Brain microvascular endothelial cell (primary cell): Measurements from ENCODE around the gene CCL13.

ENCODE experiments used
- DNase-seq: peaks from one replicate; pipeline ENCODE4 v3.0.0-alpha.2; 2020
- H3K27ac ChIP-seq: fragments of 250-450 bp; sonication (Bioruptor Pico); 2 replicates; pipeline ENCODE4 v1.5.1; 2020; ENCODE audit warnings: mild to moderate bottlenecking, moderate library complexity
- H3K27me3 ChIP-seq: fragments of 250-450 bp; sonication (Bioruptor Pico); replicated peaks from 2 replicates; pipeline ENCODE4 v1.5.1; 2020; ENCODE audit warnings: mild to moderate bottlenecking
- H3K36me3 ChIP-seq: fragments of 250-450 bp; sonication (Bioruptor Pico); replicated peaks from 2 replicates; pipeline ENCODE4 v1.5.1; 2020; ENCODE audit warnings: mild to moderate bottlenecking
- H3K4me3 ChIP-seq: 2 replicates; pipeline ENCODE4 v1.5.1; 2011; ENCODE audit warnings: low read depth, mild to moderate bottlenecking, control low read depth, low read length, moderate library complexity
- in situ Hi-C: cut with HindIII; loops from 2 replicates; pipeline ENCODE4 v1.10.0; 2017; ENCODE audit warnings: low sequenced_read_pairs, low pct_ligation_motif_present
- TF ChIP-seq, protein P1 (sequence below): IDR thresholded peaks from 2 replicates; pipeline ENCODE4 v1.5.1; 2011; ENCODE audit warnings: low read depth, mild to moderate bottlenecking, moderate library complexity, low read length, control low read depth, inconsistent platforms; ENCODE audit errors: missing control alignments

CCL13 gene

DNA sequence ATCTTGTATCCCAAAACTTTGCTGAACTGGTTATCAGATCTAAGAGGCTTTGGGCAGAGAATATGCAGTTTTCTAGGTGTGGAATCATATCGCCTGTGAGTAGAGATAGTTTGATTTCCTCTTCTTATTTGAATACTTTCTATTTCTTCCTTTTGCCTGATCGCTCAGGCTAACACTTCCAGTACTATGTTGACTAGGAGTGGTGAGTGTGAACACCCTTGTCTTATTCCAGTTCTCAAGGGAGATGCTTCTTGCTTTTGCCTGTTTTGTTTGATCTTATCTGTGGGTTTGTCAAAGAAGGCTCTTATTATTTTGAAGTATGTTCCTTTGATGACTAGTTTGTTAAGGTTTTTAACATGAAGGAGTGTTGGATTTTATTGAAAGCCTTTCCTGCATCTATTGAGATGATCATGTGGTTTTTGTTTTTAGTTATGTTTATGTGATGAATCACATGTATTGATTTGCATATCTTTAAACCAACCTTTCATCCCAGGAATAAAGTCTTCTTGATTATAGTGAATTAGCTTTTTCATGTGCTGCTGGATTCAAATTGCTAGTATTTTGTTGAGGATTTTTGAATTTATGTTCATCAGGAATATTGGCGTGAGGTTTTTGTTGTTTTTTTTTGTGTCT is 17.0 kb upstream of the CCL13 start:
- no peaks in the 10 kb centered on the region for H3K36me3 ChIP-seq
- TF ChIP-seq, protein P1, sequence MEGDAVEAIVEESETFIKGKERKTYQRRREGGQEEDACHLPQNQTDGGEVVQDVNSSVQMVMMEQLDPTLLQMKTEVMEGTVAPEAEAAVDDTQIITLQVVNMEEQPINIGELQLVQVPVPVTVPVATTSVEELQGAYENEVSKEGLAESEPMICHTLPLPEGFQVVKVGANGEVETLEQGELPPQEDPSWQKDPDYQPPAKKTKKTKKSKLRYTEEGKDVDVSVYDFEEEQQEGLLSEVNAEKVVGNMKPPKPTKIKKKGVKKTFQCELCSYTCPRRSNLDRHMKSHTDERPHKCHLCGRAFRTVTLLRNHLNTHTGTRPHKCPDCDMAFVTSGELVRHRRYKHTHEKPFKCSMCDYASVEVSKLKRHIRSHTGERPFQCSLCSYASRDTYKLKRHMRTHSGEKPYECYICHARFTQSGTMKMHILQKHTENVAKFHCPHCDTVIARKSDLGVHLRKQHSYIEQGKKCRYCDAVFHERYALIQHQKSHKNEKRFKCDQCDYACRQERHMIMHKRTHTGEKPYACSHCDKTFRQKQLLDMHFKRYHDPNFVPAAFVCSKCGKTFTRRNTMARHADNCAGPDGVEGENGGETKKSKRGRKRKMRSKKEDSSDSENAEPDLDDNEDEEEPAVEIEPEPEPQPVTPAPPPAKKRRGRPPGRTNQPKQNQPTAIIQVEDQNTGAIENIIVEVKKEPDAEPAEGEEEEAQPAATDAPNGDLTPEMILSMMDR: no peak
- H3K4me3 ChIP-seq: no peak overlapping the region
- no peak for DNase-seq
- H3K27ac ChIP-seq: no peak overlapping the region
- in situ Hi-C loops: no loop called here
- no peaks in the 10 kb centered on the region for H3K27me3 ChIP-seq

DNA sequence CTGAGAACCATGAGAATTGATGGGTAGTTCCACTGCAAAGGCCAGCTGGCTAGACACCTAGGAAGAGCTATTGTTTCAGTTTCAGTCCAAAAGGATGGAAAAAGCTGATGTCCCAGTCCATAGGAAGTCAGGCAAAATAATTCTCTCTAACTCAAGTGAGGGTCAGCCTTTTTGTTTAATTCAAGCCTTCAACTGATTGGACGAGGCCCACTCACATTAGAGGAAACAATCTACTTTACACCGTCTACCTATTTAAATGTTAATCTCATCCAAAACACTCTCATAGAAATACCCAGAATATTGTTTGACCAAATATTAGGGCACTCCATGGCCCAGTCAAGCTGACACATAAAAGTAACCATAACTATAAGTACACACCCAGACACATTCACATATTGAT is 14.4 kb upstream of the CCL13 start:
- DNase-seq: no peak
- Histone ChIP-seq H3K36me3 (no peaks in the 10 kb centered on the region), H3K4me3 (no peak overlapping the region), H3K27ac (no peak overlapping the region), H3K27me3 (no peaks in the 10 kb centered on the region)
- TF ChIP-seq, protein P1: no peak
- in situ Hi-C loops: no loop called here

DNA sequence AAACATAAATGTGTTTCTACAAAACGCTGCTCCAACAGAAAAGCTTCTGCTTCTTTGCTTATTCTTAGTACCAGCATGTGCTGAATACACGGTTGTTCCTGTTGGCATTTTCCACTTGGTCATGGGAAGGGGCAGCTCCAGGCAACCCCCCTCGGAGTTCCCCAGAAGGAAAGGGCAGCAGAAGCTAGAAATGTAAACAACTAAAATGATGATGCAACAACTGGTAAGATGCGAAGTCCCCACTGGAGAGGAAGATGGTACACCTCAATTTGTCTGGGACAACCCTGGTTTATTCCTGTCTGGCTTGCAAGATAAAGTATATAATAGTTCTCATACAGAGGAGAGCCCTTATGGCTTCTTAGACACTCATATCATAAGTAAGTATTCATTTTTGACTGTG is 9.2 kb upstream of the CCL13 start:
- no peak overlapping the region for H3K4me3 ChIP-seq
- H3K27ac ChIP-seq: no peak overlapping the region
- in situ Hi-C loops: no loop called here
- no peaks in the 10 kb centered on the region for H3K27me3 ChIP-seq
- DNase-seq: no peak
- H3K36me3 ChIP-seq: no peaks in the 10 kb centered on the region
- TF ChIP-seq, protein P1: no peak

DNA sequence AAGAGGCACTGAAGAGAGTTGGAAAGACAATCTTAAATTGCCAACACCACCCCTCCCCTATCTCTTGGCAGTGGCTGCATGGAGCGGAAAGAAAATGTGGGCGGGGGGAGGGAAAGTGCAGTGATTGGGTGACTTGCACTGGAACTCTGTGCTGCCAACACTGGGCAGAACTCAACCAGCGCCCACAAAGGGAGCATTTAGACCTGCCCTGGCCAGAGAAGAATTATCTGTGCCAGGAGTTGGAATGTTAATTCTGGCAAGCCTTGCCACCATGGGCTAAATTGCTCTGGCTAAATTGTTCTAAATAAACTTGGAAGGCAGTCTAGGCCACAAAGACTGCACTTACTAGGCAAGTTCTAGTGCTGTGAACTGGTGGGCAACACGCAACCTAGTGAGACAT is 6.5 kb upstream of the CCL13 start:
- Histone ChIP-seq H3K36me3 (no peaks in the 10 kb centered on the region), H3K4me3 (no peak overlapping the region), H3K27me3 (no peaks in the 10 kb centered on the region), H3K27ac (no peak overlapping the region)
- TF ChIP-seq, protein P1: no peak
- DNase-seq: no peak
- in situ Hi-C loops: loop anchor here (25.0 kb wide), 1 partner anchor 162 kb away; no protein-coding TSS in a partner anchor

DNA sequence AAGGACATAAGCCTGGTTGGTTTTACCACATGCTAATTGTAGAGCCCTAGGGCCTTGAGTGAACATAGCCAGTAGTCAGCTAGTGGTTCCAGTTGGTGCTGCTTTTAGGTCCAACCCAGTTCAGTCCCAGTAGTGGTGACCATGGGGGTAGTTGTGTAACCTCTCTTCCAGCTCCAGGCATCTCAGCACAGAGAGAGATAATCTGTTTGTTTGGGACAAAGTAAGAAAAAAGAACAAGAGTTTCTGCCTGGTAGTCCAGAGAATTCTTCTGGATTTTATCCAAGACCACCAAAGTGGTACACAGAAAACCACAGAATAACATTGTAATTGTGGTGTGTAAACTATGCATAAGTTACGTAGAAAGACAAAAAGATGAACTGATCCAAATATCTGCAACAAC is 5.2 kb upstream of the CCL13 start:
- H3K36me3 ChIP-seq: no peaks in the 10 kb centered on the region
- in situ Hi-C loops: loop anchor here (25.0 kb wide), 1 partner anchor 164 kb away; no protein-coding TSS in a partner anchor

DNA sequence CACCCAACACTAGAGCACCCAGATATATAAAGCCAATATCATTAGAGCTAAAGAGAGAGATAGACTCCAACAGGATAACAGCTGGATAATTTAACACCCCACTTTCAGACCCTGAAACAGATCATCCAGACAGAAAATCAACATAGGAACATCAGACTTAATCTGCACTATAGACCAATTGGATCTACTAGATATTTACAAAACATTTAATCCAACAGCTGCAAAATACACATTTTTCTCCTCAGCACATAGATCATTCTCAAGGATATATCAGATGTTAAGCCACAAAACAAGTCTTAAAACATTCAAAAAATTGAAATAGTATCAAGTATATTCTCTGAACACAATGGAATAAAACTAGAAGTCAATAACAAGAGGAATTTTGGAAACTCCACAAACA is 4.1 kb upstream of the CCL13 start:
- no peaks in the 10 kb centered on the region for H3K27me3 ChIP-seq
- TF ChIP-seq, protein P1: no peak
- H3K36me3 ChIP-seq: no peaks in the 10 kb centered on the region
- no peak overlapping the region for H3K27ac ChIP-seq
- in situ Hi-C loops: loop anchor here (25.0 kb wide), 1 partner anchor 165 kb away; no protein-coding TSS in a partner anchor
- no peak overlapping the region for H3K4me3 ChIP-seq
- DNase-seq: no peak

More for the DNA sequence above, 5.2 kb upstream of the CCL13 start:
- Histone ChIP-seq H3K27ac (no peak overlapping the region), H3K4me3 (no peak overlapping the region), H3K27me3 (no peaks in the 10 kb centered on the region)
- TF ChIP-seq, protein P1: no peak
- no peak for DNase-seq
